Erythroblast (primary cell): ENCODE measurements around the gene CDHR2.

Experiments
- GATA1 ChIP-seq: IDR thresholded peaks from 2 replicates; pipeline ENCODE4 v1.6.1; 2011; ENCODE audit warnings: low read depth, mild to moderate bottlenecking, control low read depth, low read length, moderate library complexity
- POLR2A ChIP-seq: IDR thresholded peaks from 2 replicates; pipeline ENCODE4 v1.6.1; 2011; ENCODE audit warnings: mild to moderate bottlenecking, low read length

- TF ChIP-seq POLR2A (no peak), GATA1 (no peak)
Observed at GRCh38 chr5:176581361-176581760, 32.2 kb downstream of the CDHR2 start.
